Activated CD8-positive, alpha-beta T cell treated with anti-CD3 and anti-CD28 coated beads for 36 hours (primary cell): ENCODE results near the gene PRKRIP1. TPM values are rescaled to one million over a fixed set of nuclear protein-coding genes. Genes with fewer than 3 reads are reported as not detected.

Experiments
- ATAC-seq: fragments of 200-7000 bp; cut with Tn5 transposase; one replicate; pipeline ENCODE4 v1.10.0; 2021; ENCODE audit warnings: mild to moderate bottlenecking, moderate library complexity
- CTCF ChIA-PET: fragments of 350-600 bp; sonication (Branson Sonifier 250); formaldehyde crosslinking; loops from one replicate; lab custom pipeline; 2021; ENCODE audit warnings: antibody characterized with exemption; lab: Charles Lee
- POLR2A ChIA-PET: fragments of 350-600 bp; sonication (Branson Sonifier 250); formaldehyde crosslinking; loops from one replicate; lab custom pipeline; 2021; ENCODE audit warnings: antibody characterized with exemption; lab: Charles Lee
- DNase-seq: peaks from one replicate; pipeline ENCODE4 v3.0.0-alpha.2; 2020
- H3K27ac Mint-ChIP-seq: one replicate; pipeline ENCODE4 v1.8.0; 2021; ENCODE audit warnings: mild to moderate bottlenecking, mixed read lengths
- H3K27me3 Mint-ChIP-seq: one replicate; pipeline ENCODE4 v1.8.0; 2021; ENCODE audit warnings: mixed read lengths
- H3K36me3 Mint-ChIP-seq: one replicate; pipeline ENCODE4 v1.8.0; 2021; ENCODE audit warnings: low read depth, mixed read lengths
- H3K4me1 Mint-ChIP-seq: one replicate; pipeline ENCODE4 v1.8.0; 2021; ENCODE audit warnings: low read depth, mixed read lengths
- H3K4me3 Mint-ChIP-seq: one replicate; pipeline ENCODE4 v1.8.0; 2021; ENCODE audit warnings: mild to moderate bottlenecking, moderate library complexity, mixed read lengths
- H3K9me3 Mint-ChIP-seq: one replicate; pipeline ENCODE4 v1.8.0; 2021; ENCODE audit warnings: mixed read lengths
- intact Hi-C: fragments of 100-400 bp; cut with micrococcal nuclease; formaldehyde crosslinking; loops from one replicate; pipeline ENCODE4 v1.10.0; 2022
- total RNA-seq, 2 experiments: library from RNA; stranded (reverse); gene quantifications; one replicate each; pipeline ENCODE4 v1.2.3, GENCODE V29; 2021
- TF ChIP-seq, protein P1 (sequence below): fragments of 200-600 bp; IDR thresholded peaks from one replicate; pipeline ENCODE4 v1.8.0; 2022; ENCODE audit warnings: antibody characterized with exemption, mild to moderate bottlenecking

Gene PRKRIP1
- total RNA-seq, 2 experiments from 2014 or later: 29.8 to 33.6 TPM

DNA sequence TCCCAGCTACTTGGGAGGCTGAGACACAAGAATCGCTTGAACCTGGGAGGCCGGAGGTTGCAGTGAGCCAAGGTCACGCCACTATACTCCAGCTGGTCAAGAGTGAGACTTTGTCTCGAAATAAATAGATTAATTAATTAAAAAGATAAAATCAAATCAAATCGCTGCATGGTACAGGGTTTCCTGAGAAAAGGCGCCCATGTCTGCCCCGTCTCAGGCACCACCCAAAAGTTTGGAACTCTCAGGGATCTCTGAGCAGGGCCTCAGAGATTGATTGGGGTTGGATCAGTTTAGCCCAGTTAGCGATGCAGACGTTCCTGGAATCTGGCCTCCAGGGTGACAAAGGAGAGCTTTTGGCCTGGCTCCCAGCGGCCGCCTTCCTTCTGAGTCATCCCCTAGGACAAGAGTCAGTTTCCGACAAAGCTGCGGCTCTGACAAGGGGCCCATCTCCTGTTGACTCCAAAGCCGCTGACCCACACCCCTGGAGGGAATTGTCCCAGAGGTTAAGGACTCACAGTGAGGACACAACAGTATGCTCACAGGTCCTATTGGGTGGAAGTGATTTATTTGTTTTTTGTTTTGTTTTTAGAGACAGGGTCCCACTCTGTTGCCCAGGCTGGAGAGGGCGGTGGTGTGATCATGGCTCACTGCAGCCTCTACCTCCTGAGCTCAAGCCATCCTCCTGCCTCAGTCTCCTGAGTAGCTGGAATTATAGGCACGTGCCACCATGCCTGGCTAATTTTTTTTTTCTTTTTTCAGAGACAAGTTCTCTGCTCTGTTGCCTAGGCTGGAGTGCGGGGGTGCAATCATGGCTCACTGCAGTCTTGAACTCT lies 44.0 kb downstream of the PRKRIP1 start:
- H3K9me3 Mint-ChIP-seq: no peaks in the 10 kb centered on the region
- CTCF ChIA-PET: interaction anchor here (1.5 kb wide), 1 partner anchor 9 kb away, joined by 4 read pairs; no protein-coding TSS in a partner anchor
- intact Hi-C loops: no loop called here

DNA sequence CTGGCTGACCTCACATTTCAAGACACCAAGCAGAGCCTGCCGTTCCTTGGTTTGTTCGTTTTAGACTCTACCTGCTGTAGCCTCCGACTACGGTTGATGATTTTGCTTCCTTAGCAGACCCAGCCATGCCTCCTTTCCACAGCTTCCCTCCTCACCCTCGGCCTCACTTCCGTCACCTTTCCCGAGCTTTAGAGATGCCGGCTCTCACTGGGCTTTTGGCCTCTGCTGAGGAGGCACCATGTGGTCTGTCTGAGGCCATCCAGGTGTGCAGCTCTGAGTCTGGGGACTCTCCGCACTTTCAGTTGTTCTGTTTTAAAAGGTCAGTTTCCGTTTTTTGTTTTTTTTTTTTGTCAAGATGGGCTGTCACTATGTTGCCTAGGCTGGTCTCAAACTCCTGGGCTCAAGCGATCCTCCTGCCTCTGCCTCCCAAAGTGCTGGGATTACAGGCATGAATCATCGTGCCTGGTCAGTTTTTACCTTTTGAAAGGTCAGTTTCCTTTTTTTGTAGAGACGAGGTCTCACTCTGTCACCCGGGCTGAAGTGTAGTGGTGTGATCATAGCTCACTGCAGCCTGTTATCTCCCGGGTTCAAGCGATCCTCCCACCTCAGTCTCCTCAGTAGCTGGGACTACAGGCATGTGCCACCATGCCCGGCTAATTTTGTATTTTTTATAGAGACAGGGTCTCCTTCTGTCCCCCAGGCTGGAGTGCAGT lies 49.0 kb downstream of the PRKRIP1 start:
- no peaks in the 10 kb centered on the region for H3K4me1 Mint-ChIP-seq
- no peak for DNase-seq
- no peak overlapping the region for H3K27ac Mint-ChIP-seq

More for the DNA sequence above, 44.0 kb downstream of the PRKRIP1 start:
- POLR2A ChIA-PET: interaction anchor here (0.7 kb wide), 1 partner anchor 881 kb away, joined by 3 read pairs; no protein-coding TSS in a partner anchor
- TF ChIP-seq, protein P1, sequence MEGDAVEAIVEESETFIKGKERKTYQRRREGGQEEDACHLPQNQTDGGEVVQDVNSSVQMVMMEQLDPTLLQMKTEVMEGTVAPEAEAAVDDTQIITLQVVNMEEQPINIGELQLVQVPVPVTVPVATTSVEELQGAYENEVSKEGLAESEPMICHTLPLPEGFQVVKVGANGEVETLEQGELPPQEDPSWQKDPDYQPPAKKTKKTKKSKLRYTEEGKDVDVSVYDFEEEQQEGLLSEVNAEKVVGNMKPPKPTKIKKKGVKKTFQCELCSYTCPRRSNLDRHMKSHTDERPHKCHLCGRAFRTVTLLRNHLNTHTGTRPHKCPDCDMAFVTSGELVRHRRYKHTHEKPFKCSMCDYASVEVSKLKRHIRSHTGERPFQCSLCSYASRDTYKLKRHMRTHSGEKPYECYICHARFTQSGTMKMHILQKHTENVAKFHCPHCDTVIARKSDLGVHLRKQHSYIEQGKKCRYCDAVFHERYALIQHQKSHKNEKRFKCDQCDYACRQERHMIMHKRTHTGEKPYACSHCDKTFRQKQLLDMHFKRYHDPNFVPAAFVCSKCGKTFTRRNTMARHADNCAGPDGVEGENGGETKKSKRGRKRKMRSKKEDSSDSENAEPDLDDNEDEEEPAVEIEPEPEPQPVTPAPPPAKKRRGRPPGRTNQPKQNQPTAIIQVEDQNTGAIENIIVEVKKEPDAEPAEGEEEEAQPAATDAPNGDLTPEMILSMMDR: no peak
- Mint-ChIP-seq H3K4me1 (peaks cover 2% of the 10 kb centered on the region), H3K4me3 (no peak overlapping the region), H3K36me3 (peaks cover 14% of the 10 kb centered on the region), H3K27ac (no peak overlapping the region), H3K27me3 (no peaks in the 10 kb centered on the region)
- DNase-seq (no peak), ATAC-seq (no peak)

DNA sequence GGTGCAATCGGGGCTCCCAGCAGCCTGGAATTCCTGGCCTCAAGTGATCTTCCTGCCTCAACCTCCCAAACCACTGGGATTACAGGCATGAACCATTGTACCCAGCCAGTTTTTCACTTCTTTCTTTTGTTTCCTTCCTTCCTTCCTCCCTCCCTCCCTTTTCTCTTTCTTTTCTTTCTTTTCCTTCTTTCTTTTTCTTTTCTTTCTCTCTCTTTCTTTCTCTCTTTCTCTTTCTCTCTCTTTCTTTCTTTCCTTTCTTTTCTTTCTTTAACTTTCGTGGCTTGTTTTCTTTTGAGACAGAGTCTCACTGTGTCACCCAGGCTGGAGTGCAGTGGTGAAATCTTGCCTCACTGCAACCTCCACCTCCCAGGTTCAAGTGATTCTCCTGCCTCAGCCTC lies 49.5 kb downstream of the PRKRIP1 start:
- H3K4me1 Mint-ChIP-seq: peaks cover 4% of the 10 kb centered on the region
- DNase-seq (no peak), ATAC-seq (no peak)
- H3K9me3 Mint-ChIP-seq: no peaks in the 10 kb centered on the region
- POLR2A ChIA-PET: interaction anchor here (1.1 kb wide), 1 partner anchor 12 kb away, joined by 4 read pairs; the partner anchor contains the start of gene ORAI2
- peaks cover 11% of the 10 kb centered on the region for H3K36me3 Mint-ChIP-seq
- no peak overlapping the region for H3K4me3 Mint-ChIP-seq
- H3K27me3 Mint-ChIP-seq: no peaks in the 10 kb centered on the region
- TF ChIP-seq, protein P1: no peak
- CTCF ChIA-PET: no interaction called here
- H3K27ac Mint-ChIP-seq: peak overlapping the region; percentile 41
- intact Hi-C loops: no loop called here

More for the DNA sequence above, 49.0 kb downstream of the PRKRIP1 start:
- TF ChIP-seq, protein P1: no peak
- Mint-ChIP-seq H3K4me3 (no peak overlapping the region), H3K9me3 (no peaks in the 10 kb centered on the region), H3K27me3 (no peaks in the 10 kb centered on the region), H3K36me3 (peaks cover 11% of the 10 kb centered on the region)
- ChIA-PET POLR2A (interaction anchor here (1.0 to 1.6 kb wide), 4 partner anchors 11 to 19 kb away, joined by 3 to 4 read pairs (median 3); partner anchors contain the start of genes ALKBH4 and ORAI2), CTCF (interaction anchor here (1.5 kb wide), 1 partner anchor 13 kb away, joined by 3 read pairs; no protein-coding TSS in a partner anchor)
- ATAC-seq: no peak
- intact Hi-C loops: no loop called here

DNA sequence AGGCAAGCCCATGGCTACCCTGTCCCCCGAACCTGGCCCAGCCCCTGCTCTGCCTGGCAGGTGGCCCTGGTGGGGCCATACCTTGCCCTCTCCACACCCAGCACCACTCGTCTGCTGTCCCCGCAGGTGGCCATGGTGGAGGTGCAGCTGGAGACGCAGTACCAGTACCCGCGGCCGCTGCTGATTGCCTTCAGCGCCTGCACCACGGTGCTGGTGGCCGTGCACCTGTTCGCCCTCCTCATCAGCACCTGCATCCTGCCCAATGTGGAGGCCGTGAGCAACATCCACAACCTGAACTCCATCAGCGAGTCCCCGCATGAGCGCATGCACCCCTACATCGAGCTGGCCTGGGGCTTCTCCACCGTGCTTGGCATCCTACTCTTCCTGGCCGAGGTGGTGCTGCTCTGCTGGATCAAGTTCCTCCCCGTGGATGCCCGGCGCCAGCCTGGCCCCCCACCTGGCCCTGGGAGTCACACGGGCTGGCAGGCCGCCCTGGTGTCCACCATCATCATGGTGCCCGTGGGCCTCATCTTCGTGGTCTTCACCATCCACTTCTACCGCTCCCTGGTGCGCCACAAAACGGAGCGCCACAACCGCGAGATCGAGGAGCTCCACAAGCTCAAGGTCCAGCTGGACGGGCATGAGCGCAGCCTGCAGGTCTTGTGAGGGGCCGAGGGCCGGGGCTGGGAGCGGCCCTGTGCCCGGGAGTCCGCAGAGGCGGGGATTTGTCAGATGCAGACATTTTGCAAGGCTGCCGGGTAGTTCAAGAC lies 50.4 kb downstream of the PRKRIP1 start:
- ChIA-PET POLR2A (no interaction called here), CTCF (no interaction called here)
- intact Hi-C loops: no loop called here
- TF ChIP-seq, protein P1: no peak
- Mint-ChIP-seq H3K4me3 (no peak overlapping the region), H3K9me3 (no peaks in the 10 kb centered on the region), H3K27ac (no peak overlapping the region), H3K4me1 (peaks cover 4% of the 10 kb centered on the region), H3K36me3 (peaks cover 10% of the 10 kb centered on the region), H3K27me3 (no peaks in the 10 kb centered on the region)
- ATAC-seq (no peak), DNase-seq (no peak)
